RWPE2 (cell line): Measurements from ENCODE around the gene ACIN1.
"Not testable (repeated sequence)": the region's sequence is repeated elsewhere in the genome, so short reads cannot be mapped to it uniquely, and the experiment has no call there.

ENCODE experiments used
- ATAC-seq: fragments of 200-7000 bp; cut with Tn5 transposase; 3 replicates; pipeline ENCODE4 v1.9.1; 2021; ENCODE audit warnings: low read depth
- DNase-seq: peaks from one replicate; pipeline ENCODE4 v3.0.0-alpha.2; 2020; ENCODE audit warnings: low spot score
- H3K27ac ChIP-seq: fragments of 450-650 bp; 2 replicates; pipeline ENCODE4 v1.5.1; 2017; ENCODE audit warnings: mild to moderate bottlenecking; ENCODE audit not compliant: poor library complexity, severe bottlenecking
- H3K27me3 ChIP-seq: fragments of 250-450 bp; sonication (Bioruptor Pico); 2 replicates; pipeline ENCODE4 v1.5.1; 2021; ENCODE audit warnings: mild to moderate bottlenecking, moderate library complexity; ENCODE audit not compliant: insufficient read depth, poor library complexity, severe bottlenecking
- H3K36me3 ChIP-seq: fragments of 250-450 bp; sonication (Bioruptor Pico); 2 replicates; pipeline ENCODE4 v1.5.1; 2020; ENCODE audit warnings: low read depth, mild to moderate bottlenecking, moderate library complexity
- H3K4me1 ChIP-seq: fragments of 250-450 bp; sonication (Bioruptor Pico); 2 replicates; pipeline ENCODE4 v1.5.1; 2021; ENCODE audit warnings: mild to moderate bottlenecking, moderate library complexity; ENCODE audit not compliant: insufficient read depth, poor library complexity, severe bottlenecking
- H3K4me3 ChIP-seq: fragments of 250-450 bp; sonication (Bioruptor Pico); 2 replicates; pipeline ENCODE4 v1.5.1; 2021; ENCODE audit warnings: mild to moderate bottlenecking, moderate library complexity; ENCODE audit not compliant: severe bottlenecking
- H3K9me3 ChIP-seq: fragments of 250-450 bp; sonication (Bioruptor Pico); 2 replicates; pipeline ENCODE4 v1.5.1; 2021; ENCODE audit warnings: mild to moderate bottlenecking, moderate library complexity; ENCODE audit not compliant: severe bottlenecking
- CTCF ChIP-seq: fragments of 450-650 bp; IDR thresholded peaks from one replicate; pipeline ENCODE4 v1.5.1; 2017; ENCODE audit warnings: mild to moderate bottlenecking, moderate library complexity; ENCODE audit not compliant: poor library complexity, severe bottlenecking

ACIN1 gene

GRCh38 chr14:23015618-23016017 lies 79.3 kb downstream of the ACIN1 start:
- ATAC-seq (no peak), DNase-seq (no peak)
- no peak overlapping the region for H3K27ac ChIP-seq
- H3K36me3 ChIP-seq = no peaks in the 10 kb centered on the region
- no peaks in the 10 kb centered on the region for H3K4me1 ChIP-seq
- TF ChIP-seq CTCF = no peak
- H3K27me3 ChIP-seq = no peaks in the 10 kb centered on the region
- H3K9me3 ChIP-seq = no peaks in the 10 kb centered on the region
- no peak overlapping the region for H3K4me3 ChIP-seq

- not testable (repeated sequence) for H3K27me3 ChIP-seq, H3K9me3 ChIP-seq, H3K4me1 ChIP-seq, ATAC-seq, H3K27ac ChIP-seq, H3K36me3 ChIP-seq, DNase-seq, H3K4me3 ChIP-seq
These were observed 81.2 kb downstream of the ACIN1 start for GRCh38 chr14:23013749-23014054.

GRCh38 chr14:23013054-23013748 lies 81.7 kb downstream of the ACIN1 start:
- TF ChIP-seq CTCF = no peak
- Histone ChIP-seq H3K27ac (no peak overlapping the region), H3K4me3 (no peak overlapping the region), H3K27me3 (no peaks in the 10 kb centered on the region), H3K36me3 (no peaks in the 10 kb centered on the region), H3K9me3 (no peaks in the 10 kb centered on the region), H3K4me1 (peaks cover 13% of the 10 kb centered on the region)
- DNase-seq (no peak), ATAC-seq (no peak)

- DNase-seq (peak; percentile 85), ATAC-seq (peak; percentile 28)
- Histone ChIP-seq H3K4me3 (peak within 1 kb of the TSS; percentile 50), H3K27ac (peak within 1 kb of the TSS; percentile 67), H3K4me1 (peaks cover 30% of the 10 kb centered on the region), H3K9me3 (no peaks in the 10 kb centered on the region), H3K27me3 (no peaks in the 10 kb centered on the region), H3K36me3 (no peaks in the 10 kb centered on the region)
- TF ChIP-seq CTCF = no peak
These were observed 84.8 kb downstream of the ACIN1 start, which contains the start of gene C14orf93 for GRCh38 chr14:23009939-23010726. C14orf93 (minus strand) TSS chr14:23010143; CDS start chr14:22999023, 11,120 bp downstream.

GRCh38 chr14:23009483-23009938 lies 85.4 kb downstream of the ACIN1 start:
- Histone ChIP-seq H3K27me3 (no peaks in the 10 kb centered on the region), H3K9me3 (no peaks in the 10 kb centered on the region), H3K4me1 (peaks cover 30% of the 10 kb centered on the region), H3K36me3 (no peaks in the 10 kb centered on the region), H3K4me3 (peak overlapping the region; percentile 50), H3K27ac (peak overlapping the region; percentile 67)
- no peak for TF ChIP-seq CTCF
- no peak for ATAC-seq
- DNase-seq = no peak
